DND-41 (cell line): ENCODE measurements around the gene GPR148.

Source experiments
- ATAC-seq: fragments of 200-7000 bp; cut with Tn5 transposase; 3 replicates; pipeline ENCODE4 v1.9.1; 2021; ENCODE audit warnings: low read depth; ENCODE audit not compliant: insufficient read depth
- DNase-seq: peaks from one replicate; pipeline ENCODE4 v3.0.0-alpha.2; 2020
- H2AFZ ChIP-seq: 2 replicates; pipeline ENCODE4 v1.6.0; 2012; ENCODE audit warnings: low read depth, low read length
- H3K27ac ChIP-seq: 2 replicates; pipeline ENCODE4 v1.5.1; 2012; ENCODE audit warnings: low read length, inconsistent platforms
- H3K27me3 ChIP-seq: fragments of 200-600 bp; sonication (generic); 2 replicates; pipeline ENCODE4 v1.6.0; 2012; ENCODE audit warnings: low read length, mild to moderate bottlenecking, inconsistent platforms; ENCODE audit not compliant: insufficient read depth, poor library complexity
- H3K36me3 ChIP-seq: 2 replicates; pipeline ENCODE4 v1.5.1; 2012; ENCODE audit warnings: low read length, inconsistent platforms; ENCODE audit not compliant: insufficient read depth
- H3K4me1 ChIP-seq: 2 replicates; pipeline ENCODE4 v1.5.1; 2012; ENCODE audit warnings: mild to moderate bottlenecking, low read length; ENCODE audit not compliant: insufficient read depth
- H3K4me2 ChIP-seq: 2 replicates; pipeline ENCODE4 v1.6.0; 2012; ENCODE audit warnings: mild to moderate bottlenecking, moderate library complexity, low read length, inconsistent platforms; ENCODE audit not compliant: insufficient read depth
- H3K4me3 ChIP-seq, 2 experiments: fragments of 200-600 bp in 1 of 2; shearing (Covaris generic) in 1 of 2; 2 replicates each; pipeline ENCODE4 v1.5.1; 2012 to 2016; ENCODE audit warnings: inconsistent platforms in 2 of 2, low read length in 2 of 2, mild to moderate bottlenecking in 2 of 2, low read depth in 1 of 2, moderate library complexity in 1 of 2
- H3K79me2 ChIP-seq: 2 replicates; pipeline ENCODE4 v1.6.0; 2012; ENCODE audit warnings: low read length, inconsistent platforms; ENCODE audit not compliant: insufficient read depth
- H3K9ac ChIP-seq: 2 replicates; pipeline ENCODE4 v1.6.0; 2012; ENCODE audit warnings: low read depth, mild to moderate bottlenecking, inconsistent platforms, low read length, moderate library complexity
- H3K9me3 ChIP-seq: 2 replicates; pipeline ENCODE4 v1.5.1; 2012; ENCODE audit warnings: low read length, moderate library complexity, mild to moderate bottlenecking, inconsistent platforms; ENCODE audit not compliant: insufficient read depth, severe bottlenecking
- H4K20me1 ChIP-seq: 2 replicates; pipeline ENCODE4 v1.6.0; 2012; ENCODE audit warnings: low read length; ENCODE audit not compliant: insufficient read depth
- EZH2 ChIP-seq: IDR thresholded peaks from 3 replicates; pipeline ENCODE4 v1.6.1; 2012; ENCODE audit warnings: borderline replicate concordance, low read depth, mild to moderate bottlenecking, moderate library complexity, low read length, inconsistent platforms; ENCODE audit not compliant: severe bottlenecking
- TF ChIP-seq, protein P1 (sequence below): IDR thresholded peaks from 2 replicates; pipeline ENCODE4 v1.5.1; 2012; ENCODE audit warnings: borderline replicate concordance, low read length, moderate library complexity, mild to moderate bottlenecking; ENCODE audit not compliant: poor library complexity, severe bottlenecking; ENCODE audit errors: extremely low read depth

GPR148 gene

GRCh38 chr2:130743278-130743677 lies 14.4 kb downstream of the GPR148 start:
- H4K20me1 ChIP-seq: no peaks in the 10 kb centered on the region
- DNase-seq (no peak), ATAC-seq (no peak)
- TF ChIP-seq, protein P1, sequence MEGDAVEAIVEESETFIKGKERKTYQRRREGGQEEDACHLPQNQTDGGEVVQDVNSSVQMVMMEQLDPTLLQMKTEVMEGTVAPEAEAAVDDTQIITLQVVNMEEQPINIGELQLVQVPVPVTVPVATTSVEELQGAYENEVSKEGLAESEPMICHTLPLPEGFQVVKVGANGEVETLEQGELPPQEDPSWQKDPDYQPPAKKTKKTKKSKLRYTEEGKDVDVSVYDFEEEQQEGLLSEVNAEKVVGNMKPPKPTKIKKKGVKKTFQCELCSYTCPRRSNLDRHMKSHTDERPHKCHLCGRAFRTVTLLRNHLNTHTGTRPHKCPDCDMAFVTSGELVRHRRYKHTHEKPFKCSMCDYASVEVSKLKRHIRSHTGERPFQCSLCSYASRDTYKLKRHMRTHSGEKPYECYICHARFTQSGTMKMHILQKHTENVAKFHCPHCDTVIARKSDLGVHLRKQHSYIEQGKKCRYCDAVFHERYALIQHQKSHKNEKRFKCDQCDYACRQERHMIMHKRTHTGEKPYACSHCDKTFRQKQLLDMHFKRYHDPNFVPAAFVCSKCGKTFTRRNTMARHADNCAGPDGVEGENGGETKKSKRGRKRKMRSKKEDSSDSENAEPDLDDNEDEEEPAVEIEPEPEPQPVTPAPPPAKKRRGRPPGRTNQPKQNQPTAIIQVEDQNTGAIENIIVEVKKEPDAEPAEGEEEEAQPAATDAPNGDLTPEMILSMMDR: no peak
- no peak for TF ChIP-seq EZH2
- no peaks in the 10 kb centered on the region for H3K27me3 ChIP-seq
- H3K4me1 ChIP-seq: no peaks in the 10 kb centered on the region
- no peak overlapping the region for H3K4me2 ChIP-seq
- no peak overlapping the region for H3K4me3 ChIP-seq
- no peak overlapping the region for H3K27ac ChIP-seq
- H3K36me3 ChIP-seq: no peaks in the 10 kb centered on the region
- no peak overlapping the region for H3K9ac ChIP-seq
- H2AFZ ChIP-seq: no peak overlapping the region
- no peaks in the 10 kb centered on the region for H3K9me3 ChIP-seq
- H3K79me2 ChIP-seq: no peaks in the 10 kb centered on the region

DNA sequence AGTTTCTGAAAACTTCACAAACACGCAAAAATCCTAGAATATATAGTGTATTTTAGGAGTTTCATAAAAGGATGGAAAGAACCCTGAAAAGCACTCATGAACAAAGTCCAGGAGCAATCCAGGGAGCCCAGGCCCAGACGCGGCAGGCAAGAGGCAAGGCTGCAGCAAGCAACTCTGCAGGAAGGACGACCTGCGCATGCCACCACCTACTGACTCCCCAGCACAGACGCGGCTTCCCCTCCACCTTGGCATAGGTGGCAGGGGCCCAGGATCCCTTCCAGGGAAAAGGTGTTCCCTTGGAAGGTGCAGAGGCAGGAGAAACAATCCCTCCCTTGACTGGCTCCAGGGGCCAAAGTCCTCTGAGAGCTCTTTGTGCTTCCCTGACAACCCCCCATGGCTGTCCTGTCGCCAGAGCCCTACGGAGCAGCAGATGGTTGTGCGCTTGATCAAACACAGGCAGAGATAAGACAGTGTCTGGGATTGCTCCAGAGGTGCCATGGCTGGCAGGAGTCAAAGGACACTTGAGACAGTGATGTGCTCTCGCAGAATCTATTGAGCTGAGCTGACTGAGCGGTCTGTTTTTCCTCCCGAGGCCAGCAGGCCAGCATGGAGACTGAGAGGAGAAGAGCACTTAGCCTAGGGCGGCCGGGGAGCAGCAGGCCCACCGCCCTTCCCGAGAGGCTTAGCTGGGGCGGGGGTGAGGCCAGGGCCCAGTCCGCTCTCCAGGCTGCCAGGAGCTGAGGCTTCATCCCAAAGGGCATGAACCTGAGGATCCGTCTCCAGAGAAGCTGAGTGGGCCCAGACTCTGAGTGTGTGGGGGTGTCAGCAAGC lies 15.6 kb downstream of the GPR148 start:
- H3K4me1 ChIP-seq: no peaks in the 10 kb centered on the region
- no peak overlapping the region for H3K9ac ChIP-seq
- H3K4me2 ChIP-seq: no peak overlapping the region
- no peak for TF ChIP-seq EZH2
- TF ChIP-seq, protein P1: no peak
- H3K27ac ChIP-seq: no peak overlapping the region
- H3K36me3 ChIP-seq: no peaks in the 10 kb centered on the region
- H2AFZ ChIP-seq: no peak overlapping the region
- ATAC-seq: no peak
- no peaks in the 10 kb centered on the region for H3K9me3 ChIP-seq
- no peak overlapping the region for H3K4me3 ChIP-seq
- no peaks in the 10 kb centered on the region for H4K20me1 ChIP-seq
- DNase-seq: no peak
- H3K79me2 ChIP-seq: no peaks in the 10 kb centered on the region
- no peaks in the 10 kb centered on the region for H3K27me3 ChIP-seq

DNA sequence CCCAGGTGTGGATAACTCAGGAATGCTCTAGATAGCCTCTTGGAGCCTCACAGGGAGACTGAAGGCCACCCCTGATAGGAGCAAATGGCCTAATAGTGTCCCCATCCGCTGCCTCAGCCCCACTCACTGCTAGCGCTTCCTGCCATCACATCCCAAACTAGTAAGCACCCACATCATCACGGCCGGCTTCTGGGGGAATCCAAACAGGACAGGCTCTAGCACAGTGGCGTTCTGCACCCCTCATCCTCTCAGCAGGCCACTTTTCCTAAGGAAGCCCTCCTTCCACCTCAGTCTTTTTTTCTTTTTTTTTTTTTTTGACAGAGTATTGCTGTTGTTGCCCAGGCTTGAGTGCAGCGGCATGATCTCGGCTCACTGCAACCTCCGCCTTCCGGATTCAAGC lies 20.2 kb downstream of the GPR148 start:
- Histone ChIP-seq H3K4me3 (no peak overlapping the region), H3K9me3 (no peaks in the 10 kb centered on the region), H2AFZ (no peak overlapping the region), H3K4me1 (no peaks in the 10 kb centered on the region), H3K79me2 (no peaks in the 10 kb centered on the region), H3K9ac (no peak overlapping the region), H3K27me3 (no peaks in the 10 kb centered on the region), H3K36me3 (no peaks in the 10 kb centered on the region), H3K4me2 (no peak overlapping the region), H4K20me1 (no peaks in the 10 kb centered on the region), H3K27ac (no peak overlapping the region)
- TF ChIP-seq, protein P1: no peak
- no peak for TF ChIP-seq EZH2
- ATAC-seq (no peak), DNase-seq (no peak)
